ENCODE data around the gene MTNR1A.

GRCh38 chr4:186570193-186570996 is 15.0 kb upstream of the MTNR1A start:
- TF ChIP-seq CTCF (IDR thresholded peaks at IDR 0.05), result no peak
- TF ChIP-seq POLR2A (IDR thresholded peaks at IDR 0.05), result no peak
